ENCODE results near the gene SPATA2L. TPM values are rescaled to one million over a fixed set of nuclear protein-coding genes. Genes with fewer than 3 reads are reported as not detected.

The SPATA2L gene
- total RNA-seq, 1 donor from 2014 or later = 39.3 TPM

DNA sequence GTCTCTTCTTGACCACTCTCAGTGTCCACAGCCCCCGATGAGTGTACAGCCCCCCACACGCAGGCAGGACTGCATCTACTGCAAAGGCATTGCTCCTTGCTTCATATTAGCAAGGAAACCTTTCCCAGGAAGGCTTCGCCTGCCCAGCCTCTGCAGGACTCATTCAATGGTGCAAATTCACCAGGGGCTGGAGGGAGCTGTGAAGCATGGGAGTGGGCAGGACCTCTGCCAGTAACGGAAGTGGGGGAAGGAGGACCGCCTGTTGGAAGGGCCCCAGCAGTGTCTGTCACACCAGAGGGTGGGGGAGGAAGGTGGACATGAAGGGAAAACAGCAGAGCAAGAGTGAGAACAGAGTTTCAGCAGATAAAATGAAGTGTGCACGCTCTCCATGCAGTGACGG lies 41.4 kb downstream of the SPATA2L start:
- TF ChIP-seq, protein P1, sequence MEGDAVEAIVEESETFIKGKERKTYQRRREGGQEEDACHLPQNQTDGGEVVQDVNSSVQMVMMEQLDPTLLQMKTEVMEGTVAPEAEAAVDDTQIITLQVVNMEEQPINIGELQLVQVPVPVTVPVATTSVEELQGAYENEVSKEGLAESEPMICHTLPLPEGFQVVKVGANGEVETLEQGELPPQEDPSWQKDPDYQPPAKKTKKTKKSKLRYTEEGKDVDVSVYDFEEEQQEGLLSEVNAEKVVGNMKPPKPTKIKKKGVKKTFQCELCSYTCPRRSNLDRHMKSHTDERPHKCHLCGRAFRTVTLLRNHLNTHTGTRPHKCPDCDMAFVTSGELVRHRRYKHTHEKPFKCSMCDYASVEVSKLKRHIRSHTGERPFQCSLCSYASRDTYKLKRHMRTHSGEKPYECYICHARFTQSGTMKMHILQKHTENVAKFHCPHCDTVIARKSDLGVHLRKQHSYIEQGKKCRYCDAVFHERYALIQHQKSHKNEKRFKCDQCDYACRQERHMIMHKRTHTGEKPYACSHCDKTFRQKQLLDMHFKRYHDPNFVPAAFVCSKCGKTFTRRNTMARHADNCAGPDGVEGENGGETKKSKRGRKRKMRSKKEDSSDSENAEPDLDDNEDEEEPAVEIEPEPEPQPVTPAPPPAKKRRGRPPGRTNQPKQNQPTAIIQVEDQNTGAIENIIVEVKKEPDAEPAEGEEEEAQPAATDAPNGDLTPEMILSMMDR (conservative IDR thresholded peaks at IDR 0.05; ENCODE audit: low read depth, low read length) = no peak
- no peak for DNase-seq (ENCODE audit: low read depth)
- H3K4me3 ChIP-seq (ENCODE audit: low read depth, low read length) = no peak overlapping the region

DNA sequence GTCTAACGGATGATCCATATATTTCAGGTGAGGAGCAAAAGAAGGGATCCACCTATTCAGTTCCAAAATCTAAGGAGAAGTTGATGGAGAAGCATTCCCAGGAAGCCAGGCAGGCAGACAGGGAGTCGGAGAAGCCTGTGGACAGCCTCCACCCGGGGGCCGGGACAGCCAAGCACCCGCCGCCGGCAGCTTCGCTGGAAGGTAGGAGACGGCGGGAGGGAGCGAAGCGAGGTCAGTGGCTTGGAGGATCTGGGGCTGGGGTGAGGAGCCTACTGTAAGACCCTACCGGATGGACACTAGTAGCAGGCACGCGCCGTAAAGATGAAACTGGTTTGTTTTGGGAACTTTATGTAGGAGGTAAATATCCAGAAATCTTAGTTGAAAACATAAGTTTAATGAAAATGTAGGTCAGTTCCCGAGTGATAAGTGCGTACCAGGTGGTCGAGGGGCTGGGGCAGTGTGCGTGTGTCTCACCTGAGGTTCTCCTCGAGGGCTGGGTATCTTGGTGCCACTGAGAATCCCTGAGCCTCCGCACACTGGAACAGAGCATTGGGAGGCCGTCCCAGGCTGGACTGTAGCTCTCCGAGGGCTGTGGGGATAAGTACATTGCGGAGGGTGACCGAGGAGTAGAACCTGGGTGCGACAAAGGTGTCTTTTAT lies 43.2 kb downstream of the SPATA2L start:
- H3K4me3 ChIP-seq (ENCODE audit: low read depth, low read length) = peak overlapping the region; percentile 88
- DNase-seq (ENCODE audit: low read depth) = no peak
- TF ChIP-seq, protein P1 (conservative IDR thresholded peaks at IDR 0.05; ENCODE audit: low read depth, low read length) = no peak

DNA sequence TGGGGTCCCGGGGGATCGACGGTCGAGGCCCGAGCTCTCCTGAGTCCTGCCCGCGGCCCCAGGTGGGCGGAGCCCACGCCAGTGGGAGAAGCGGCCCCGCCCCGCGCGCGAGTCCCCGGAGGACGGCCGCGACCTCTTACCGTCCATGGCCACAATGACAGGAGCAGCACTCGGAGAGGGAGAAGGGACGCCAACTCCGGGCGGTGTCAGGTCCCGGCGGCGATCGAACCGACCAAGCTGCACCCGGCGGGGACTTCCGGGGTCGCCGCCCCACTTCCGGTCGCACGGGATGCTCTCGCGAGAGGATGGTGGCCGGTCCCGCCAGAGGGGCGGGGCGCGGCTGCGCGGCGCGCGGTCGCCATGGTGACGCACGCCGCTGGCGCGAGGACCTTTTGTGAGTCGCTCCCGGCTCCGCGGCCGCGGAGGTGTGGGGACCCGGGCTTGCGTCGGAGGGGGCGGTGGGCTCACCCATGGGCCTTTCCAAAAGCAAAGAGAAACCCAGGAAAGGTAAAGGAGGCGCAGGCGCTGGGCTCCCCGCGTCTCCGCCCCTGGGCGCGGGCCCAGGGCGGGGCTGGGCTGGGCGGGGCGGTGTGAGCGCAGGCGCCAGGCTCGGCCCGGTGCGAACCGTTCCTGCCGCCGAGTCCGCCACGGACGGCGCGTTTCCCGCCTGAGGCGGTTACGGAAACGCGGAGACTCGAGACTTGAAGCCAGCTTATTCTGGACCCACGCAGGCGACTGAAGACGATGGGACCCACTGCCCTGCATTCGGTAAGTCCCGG lies 43.9 kb downstream of the SPATA2L start, which contains the start of the genes CHMP1A and SPATA33:
Gene CHMP1A (minus strand): TSS at position 267 of the 779 bp plus-strand sequence. CDS start 120 bp downstream, at position 147.
Gene SPATA33 (plus strand): TSS at position 395 of the 779 bp plus-strand sequence. CDS start 76 bp downstream, at position 471.
- H3K4me3 ChIP-seq (ENCODE audit: low read depth, low read length) = peak within 1 kb of the TSS; percentile 88
- TF ChIP-seq, protein P1 (conservative IDR thresholded peaks at IDR 0.05; ENCODE audit: low read depth, low read length) = no peak
- DNase-seq (ENCODE audit: low read depth) = no peak

DNA sequence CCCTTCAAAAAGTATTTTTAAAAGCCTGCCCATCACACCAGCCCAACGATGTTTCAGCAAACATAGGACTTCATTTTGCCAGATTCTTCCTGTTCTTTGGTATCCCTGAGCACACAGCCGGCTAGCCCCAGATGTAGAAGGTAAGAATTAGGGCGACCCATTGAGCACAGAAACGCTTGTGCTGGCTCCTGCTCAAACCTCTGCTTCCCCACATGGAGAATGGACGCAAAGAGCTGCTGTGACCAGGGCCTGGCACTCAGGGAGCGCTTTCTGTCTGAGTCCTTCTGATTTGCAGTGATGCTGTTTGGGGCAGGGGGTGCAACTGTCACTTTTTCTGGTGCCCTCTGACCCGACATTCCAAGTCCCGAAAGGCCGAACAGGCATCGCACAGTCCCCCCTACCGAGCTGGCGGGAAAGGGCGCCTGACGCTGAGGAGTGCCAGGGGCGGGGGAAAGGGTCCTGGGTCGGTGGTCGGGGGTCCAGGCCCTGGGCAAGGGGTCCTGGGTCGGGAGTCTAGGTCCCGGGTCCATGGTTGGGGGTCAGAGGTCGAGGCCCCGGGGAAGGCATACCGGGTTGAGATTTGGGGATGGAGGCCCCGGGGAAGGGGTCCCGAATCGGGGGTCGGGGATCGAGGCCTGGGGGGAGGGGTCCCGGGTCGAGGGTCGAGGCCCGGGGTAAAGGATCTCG lies 44.9 kb downstream of the SPATA2L start:
- H3K4me3 ChIP-seq (ENCODE audit: low read depth, low read length) = peak overlapping the region; percentile 88
- no peak for DNase-seq (ENCODE audit: low read depth)
- TF ChIP-seq, protein P1 (conservative IDR thresholded peaks at IDR 0.05; ENCODE audit: low read depth, low read length) = no peak

DNA sequence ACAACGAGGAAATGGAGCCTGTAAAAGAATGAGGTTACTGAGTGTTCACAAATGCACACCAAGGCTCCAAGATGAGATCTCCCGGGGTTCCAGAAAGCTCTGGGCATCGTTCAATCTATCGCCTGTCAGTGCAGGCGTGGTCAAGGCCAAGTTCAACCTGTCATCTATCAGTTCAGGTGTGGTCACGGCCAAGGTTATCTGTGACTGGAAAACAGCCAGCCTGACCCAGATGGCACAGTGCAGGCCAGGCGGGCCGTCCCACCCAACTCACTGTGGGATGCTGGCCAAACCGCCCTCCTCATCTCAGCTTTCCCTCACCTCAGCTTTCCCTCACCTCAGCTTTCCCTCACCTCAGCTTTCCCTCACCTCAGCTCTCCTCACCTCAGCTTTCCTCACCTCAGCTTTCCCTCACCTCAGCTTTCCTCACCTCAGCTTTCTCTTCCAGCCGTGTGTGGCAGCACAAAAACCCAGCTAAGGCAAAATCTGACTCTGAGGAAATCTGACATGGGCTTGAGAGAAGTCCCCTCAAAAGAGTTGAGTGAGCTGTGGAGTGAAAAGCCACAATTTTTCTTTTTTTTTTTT lies 46.4 kb downstream of the SPATA2L start:
- DNase-seq (ENCODE audit: low read depth) = no peak
- H3K4me3 ChIP-seq (ENCODE audit: low read depth, low read length) = no peak overlapping the region
- TF ChIP-seq, protein P1 (conservative IDR thresholded peaks at IDR 0.05; ENCODE audit: low read depth, low read length) = no peak

DNA sequence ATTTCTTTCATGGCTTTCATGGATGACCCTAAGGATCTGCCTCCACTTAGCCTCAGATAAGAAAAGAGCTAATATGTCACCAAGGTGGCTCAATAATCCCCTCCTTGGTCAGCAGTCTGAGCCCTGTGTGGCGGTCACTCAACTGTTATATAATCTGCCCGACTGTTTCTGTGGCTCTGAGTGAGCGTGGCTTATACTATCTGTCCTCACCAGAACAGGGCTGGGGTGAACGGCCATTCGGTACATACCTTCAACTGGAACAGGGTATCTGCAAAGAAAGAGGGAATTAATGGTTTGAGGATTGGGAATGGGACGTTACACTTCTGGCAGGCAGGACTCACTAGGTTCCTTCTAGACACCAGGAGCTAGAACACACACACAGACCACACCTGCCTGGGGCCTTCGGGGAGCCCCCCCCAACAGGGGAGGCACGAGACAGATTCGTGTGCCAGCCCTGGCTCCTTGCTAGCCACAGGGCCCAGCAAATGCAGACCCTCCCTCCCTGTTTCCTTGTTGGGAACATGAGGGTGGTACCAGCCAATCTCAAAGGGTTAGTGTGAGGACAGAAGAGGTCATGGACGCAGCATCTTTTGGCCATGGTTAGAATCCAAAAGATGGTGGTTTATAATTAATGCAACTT lies 47.7 kb downstream of the SPATA2L start:
- TF ChIP-seq, protein P1 (conservative IDR thresholded peaks at IDR 0.05; ENCODE audit: low read depth, low read length) = no peak
- no peak for DNase-seq (ENCODE audit: low read depth)
- H3K4me3 ChIP-seq (ENCODE audit: low read depth, low read length) = no peak overlapping the region

Measured in epithelial cell of proximal tubule (primary cell).